ACHN (cell line): Measurements from ENCODE around the gene LAMP2.
"Not testable (repeated sequence)": the region's sequence is repeated elsewhere in the genome, so short reads cannot be mapped to it uniquely, and the experiment has no call there.

ENCODE experiments used
- DNase-seq: peaks from one replicate; pipeline ENCODE4 v3.0.0-alpha.2; 2015
- in situ Hi-C: cut with HindIII; loops from 2 replicates; pipeline ENCODE4 v1.10.0; 2017; ENCODE audit warnings: low sequenced_read_pairs, low pct_ligation_motif_present, low pct_unique_long_range_greater_than_20kb

Gene LAMP2

GRCh38 chrX:120468825-120469525, at the start of gene LAMP2:
Gene LAMP2 (minus strand): TSS chrX:120469296. CDS start chrX:120469169, 127 bp downstream.
- peak; percentile 85 for DNase-seq
- in situ Hi-C loops, result no loop called here

- in situ Hi-C loops, result no loop called here
- peak; percentile 32 for DNase-seq
These were observed 48.8 kb upstream of the LAMP2 start for GRCh38 chrX:120517936-120518335.

- in situ Hi-C loops, result no loop called here
- DNase-seq, result peak; percentile 33
These were observed 45.1 kb upstream of the LAMP2 start for GRCh38 chrX:120514236-120514635.

GRCh38 chrX:120512627-120513026, 43.5 kb upstream of the LAMP2 start:
- no peak for DNase-seq
- in situ Hi-C loops, result no loop called here

GRCh38 chrX:120512222-120512621, 43.1 kb upstream of the LAMP2 start:
- no peak for DNase-seq
- in situ Hi-C loops, result no loop called here

- no peak for DNase-seq
- in situ Hi-C loops, result no loop called here
These were observed 35.5 kb upstream of the LAMP2 start for GRCh38 chrX:120504569-120504968.

- no peak for DNase-seq
- in situ Hi-C loops, result no loop called here
These were observed 30.4 kb upstream of the LAMP2 start for GRCh38 chrX:120499301-120500072.

GRCh38 chrX:120490119-120490518, 21.0 kb upstream of the LAMP2 start:
- in situ Hi-C loops, DNase-seq: not testable (repeated sequence)

- in situ Hi-C loops, result no loop called here
- no peak for DNase-seq
These were observed 17.7 kb upstream of the LAMP2 start for GRCh38 chrX:120486786-120487185.

GRCh38 chrX:120485638-120486520, 16.8 kb upstream of the LAMP2 start:
- DNase-seq, result peak; percentile 80
- in situ Hi-C loops, result no loop called here

GRCh38 chrX:120485315-120485637, 16.2 kb upstream of the LAMP2 start:
- no peak for DNase-seq
- in situ Hi-C loops, result no loop called here

- in situ Hi-C loops, result no loop called here
- no peak for DNase-seq
These were observed 8.4 kb upstream of the LAMP2 start for GRCh38 chrX:120477453-120477852.

- in situ Hi-C loops, result no loop called here
These were observed 7.6 kb upstream of the LAMP2 start for GRCh38 chrX:120476714-120477113.

GRCh38 chrX:120475447-120475846, 6.4 kb upstream of the LAMP2 start:
- in situ Hi-C loops, DNase-seq: not testable (repeated sequence)

More at GRCh38 chrX:120476714-120477113, 7.6 kb upstream of the LAMP2 start:
- no peak for DNase-seq

GRCh38 chrX:120474085-120474484, 5.0 kb upstream of the LAMP2 start:
- in situ Hi-C loops, result no loop called here
- DNase-seq, result no peak

- in situ Hi-C loops, DNase-seq: not testable (repeated sequence)
These were observed 561 bp upstream of the LAMP2 start for GRCh38 chrX:120469657-120470056.

GRCh38 chrX:120468479-120468824, 644 bp downstream of the LAMP2 start:
- in situ Hi-C loops, result no loop called here

GRCh38 chrX:120468071-120468470, 1.0 kb downstream of the LAMP2 start:
- in situ Hi-C loops, result no loop called here
- DNase-seq, result no peak

More at GRCh38 chrX:120468479-120468824, 644 bp downstream of the LAMP2 start:
- DNase-seq, result no peak

GRCh38 chrX:120464411-120464810, 4.7 kb downstream of the LAMP2 start:
- no peak for DNase-seq
- in situ Hi-C loops, result no loop called here
